ENCODE results near the gene DDAH1.

Gene DDAH1

DNA sequence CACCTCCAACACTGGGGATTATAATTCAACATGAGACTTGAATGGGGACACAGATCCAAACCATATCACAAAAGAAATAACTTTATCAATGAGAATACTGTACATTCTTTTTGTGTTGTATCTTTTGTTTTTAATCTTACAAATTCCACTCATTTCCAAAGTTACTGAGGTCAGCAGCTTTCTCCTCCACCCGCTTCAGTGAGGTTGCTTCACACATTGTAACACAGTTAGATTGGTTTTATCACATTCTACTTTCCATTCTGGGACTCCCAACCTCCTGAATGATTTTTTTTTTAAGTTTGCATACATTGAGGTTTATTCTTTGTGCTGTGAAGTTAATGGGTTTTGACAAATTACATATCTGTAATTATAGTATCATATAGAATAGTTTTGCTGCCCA lies 43.8 kb downstream of the DDAH1 start:
- TF ChIP-seq, protein P1, sequence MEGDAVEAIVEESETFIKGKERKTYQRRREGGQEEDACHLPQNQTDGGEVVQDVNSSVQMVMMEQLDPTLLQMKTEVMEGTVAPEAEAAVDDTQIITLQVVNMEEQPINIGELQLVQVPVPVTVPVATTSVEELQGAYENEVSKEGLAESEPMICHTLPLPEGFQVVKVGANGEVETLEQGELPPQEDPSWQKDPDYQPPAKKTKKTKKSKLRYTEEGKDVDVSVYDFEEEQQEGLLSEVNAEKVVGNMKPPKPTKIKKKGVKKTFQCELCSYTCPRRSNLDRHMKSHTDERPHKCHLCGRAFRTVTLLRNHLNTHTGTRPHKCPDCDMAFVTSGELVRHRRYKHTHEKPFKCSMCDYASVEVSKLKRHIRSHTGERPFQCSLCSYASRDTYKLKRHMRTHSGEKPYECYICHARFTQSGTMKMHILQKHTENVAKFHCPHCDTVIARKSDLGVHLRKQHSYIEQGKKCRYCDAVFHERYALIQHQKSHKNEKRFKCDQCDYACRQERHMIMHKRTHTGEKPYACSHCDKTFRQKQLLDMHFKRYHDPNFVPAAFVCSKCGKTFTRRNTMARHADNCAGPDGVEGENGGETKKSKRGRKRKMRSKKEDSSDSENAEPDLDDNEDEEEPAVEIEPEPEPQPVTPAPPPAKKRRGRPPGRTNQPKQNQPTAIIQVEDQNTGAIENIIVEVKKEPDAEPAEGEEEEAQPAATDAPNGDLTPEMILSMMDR (IDR thresholded peaks at IDR 0.05; ENCODE audit: extremely low read depth, missing control alignments): no peak
- no peak for DNase-seq (ENCODE audit: low spot score)

DNA sequence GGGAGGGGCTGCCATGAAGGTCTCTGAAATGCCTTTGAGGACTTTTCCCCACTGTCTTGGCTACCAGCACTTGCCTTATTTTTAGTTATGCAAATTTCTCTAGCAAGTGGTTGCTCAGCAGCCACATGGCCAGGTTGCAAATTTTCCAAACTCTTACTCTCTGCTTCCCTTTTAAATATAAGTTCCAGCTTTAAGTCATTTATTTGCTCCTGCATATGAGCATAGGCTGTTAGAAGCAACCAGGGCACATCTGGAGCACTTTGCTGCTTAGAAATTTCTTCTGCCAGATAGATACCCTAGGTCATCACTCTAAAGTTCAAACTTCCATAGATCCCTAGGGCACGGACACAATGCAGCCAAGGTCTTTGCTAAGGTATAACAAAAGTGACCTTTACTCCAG lies 44.8 kb downstream of the DDAH1 start:
- TF ChIP-seq, protein P1 (IDR thresholded peaks at IDR 0.05; ENCODE audit: extremely low read depth, missing control alignments): no peak
- no peak for DNase-seq (ENCODE audit: low spot score)

DNA sequence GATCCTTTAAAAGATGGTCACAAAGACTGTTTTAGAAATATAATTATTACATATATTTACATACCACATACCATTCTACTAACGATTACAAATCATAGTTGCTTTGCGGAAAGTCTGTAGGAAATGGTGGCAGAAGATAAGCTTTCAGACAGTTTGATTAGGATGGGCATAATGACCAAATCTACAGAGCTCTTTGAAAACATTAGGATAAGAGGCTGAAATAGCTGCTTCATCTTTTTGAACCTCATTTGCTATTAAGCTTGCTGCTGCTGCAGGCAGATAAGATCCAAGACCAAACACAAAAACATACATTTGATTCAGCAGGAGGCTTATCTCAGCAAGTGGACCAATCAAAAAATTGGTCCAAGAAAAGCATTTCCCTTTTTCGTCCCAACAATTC lies 47.1 kb downstream of the DDAH1 start:
- no peak for DNase-seq (ENCODE audit: low spot score)
- TF ChIP-seq, protein P1 (IDR thresholded peaks at IDR 0.05; ENCODE audit: extremely low read depth, missing control alignments): no peak

- TF ChIP-seq, protein P1 (IDR thresholded peaks at IDR 0.05; ENCODE audit: extremely low read depth, missing control alignments): no peak
- no peak for DNase-seq (ENCODE audit: low spot score)
Observed at GRCh38 chr1:85417017-85417416, 47.9 kb downstream of the DDAH1 start.

- no peak for DNase-seq (ENCODE audit: low spot score)
Observed at GRCh38 chr1:85413169-85413568, 51.8 kb downstream of the DDAH1 start.

DNA sequence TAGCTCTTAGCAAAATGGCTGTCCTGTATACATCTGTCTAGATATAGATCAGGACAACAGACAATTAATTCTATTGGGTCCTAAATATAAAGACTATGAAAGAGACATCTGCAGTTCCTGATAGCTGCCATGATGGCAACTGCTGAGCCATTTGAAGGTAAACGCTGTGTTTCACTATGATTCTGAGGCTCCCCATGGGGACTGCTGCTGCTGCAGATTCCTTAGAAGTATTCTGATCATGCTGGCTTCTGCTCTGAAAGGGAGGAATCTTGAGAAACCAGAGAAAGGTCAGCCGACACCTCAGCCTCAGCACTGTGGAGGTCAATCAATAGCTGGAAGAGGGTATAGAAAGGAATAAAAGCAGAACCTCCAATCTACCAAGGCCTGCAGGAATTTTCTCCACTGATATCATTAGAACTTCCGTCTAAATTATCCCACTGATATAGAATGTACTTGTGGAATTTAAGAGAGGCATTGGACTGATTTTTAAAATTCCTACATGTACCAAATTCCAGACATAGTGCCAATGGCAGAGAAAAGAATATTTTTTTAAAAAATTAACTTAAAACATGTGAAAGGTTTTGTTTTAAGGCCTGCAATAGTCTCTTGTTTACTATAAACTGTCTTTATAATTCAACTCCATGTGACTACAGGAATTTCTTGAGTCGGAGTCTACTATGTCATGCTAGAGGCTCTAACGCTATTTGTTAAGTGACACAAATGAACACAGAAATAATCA lies 53.2 kb downstream of the DDAH1 start:
- TF ChIP-seq, protein P1 (IDR thresholded peaks at IDR 0.05; ENCODE audit: extremely low read depth, missing control alignments): no peak
- no peak for DNase-seq (ENCODE audit: low spot score)

More at GRCh38 chr1:85413169-85413568, 51.8 kb downstream of the DDAH1 start:
- TF ChIP-seq, protein P1 (IDR thresholded peaks at IDR 0.05; ENCODE audit: extremely low read depth, missing control alignments): no peak

GRCh38 chr1:85409516-85409915 lies 55.4 kb downstream of the DDAH1 start:
- no peak for DNase-seq (ENCODE audit: low spot score)
- TF ChIP-seq, protein P1 (IDR thresholded peaks at IDR 0.05; ENCODE audit: extremely low read depth, missing control alignments): no peak

All from GM20000 (cell line).